GM12891 (cell line): ENCODE data around the gene DNHD1.

Source experiments
- DNase-seq: peaks from one replicate; pipeline ENCODE4 v3.0.0; 2011; ENCODE audit warnings: low spot score; ENCODE audit not compliant: insufficient read length
- FAIRE-seq: peaks from 2 replicates; lab custom pipeline; 2011; peaks lifted over from hg19 to GRCh38; lab: Jason Lieb, UNC
- PAX5 ChIP-seq: IDR thresholded peaks from 2 replicates; pipeline ENCODE4 v1.6.1; 2011; ENCODE audit warnings: low read length, moderate library complexity, mild to moderate bottlenecking; ENCODE audit not compliant: insufficient read depth, severe bottlenecking
- POLR2A ChIP-seq: IDR thresholded peaks from 2 replicates; pipeline ENCODE4 v1.6.1; 2011; ENCODE audit warnings: low read depth, low read length, control low read depth
- POLR2AphosphoS5 ChIP-seq: IDR thresholded peaks from 2 replicates; pipeline ENCODE4 v1.6.1; 2011; ENCODE audit warnings: low read depth, low read length, control low read depth
- POU2F2 ChIP-seq: IDR thresholded peaks from 2 replicates; pipeline ENCODE4 v1.6.1; 2011; ENCODE audit warnings: low read depth, mild to moderate bottlenecking, control low read depth, low read length, moderate library complexity
- SPI1 ChIP-seq: IDR thresholded peaks from 2 replicates; pipeline ENCODE4 v1.6.1; 2011; ENCODE audit warnings: low read depth, low read length, control low read depth
- TAF1 ChIP-seq: IDR thresholded peaks from 2 replicates; pipeline ENCODE4 v1.6.1; 2011; ENCODE audit warnings: low read depth, low read length, control low read depth

The DNHD1 gene

DNA sequence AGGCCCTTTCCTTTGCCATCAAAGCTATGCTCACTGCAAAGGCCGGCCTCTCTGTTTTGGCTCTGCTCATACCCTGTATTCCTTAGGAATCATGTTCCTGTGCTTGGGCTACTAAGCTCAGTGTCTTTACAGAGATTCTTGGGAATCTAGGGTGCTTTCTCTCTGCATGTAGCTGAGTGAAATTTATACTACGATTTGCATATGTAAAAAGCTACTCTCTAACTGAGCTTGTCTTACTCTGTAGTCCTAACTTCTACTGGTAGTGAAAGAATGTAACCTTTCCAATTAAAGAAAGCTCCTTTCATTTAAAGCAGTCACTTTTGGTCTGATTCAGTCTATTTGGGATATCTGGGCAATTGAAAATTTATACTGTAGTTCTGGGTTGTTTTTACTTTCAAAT, 32.2 kb downstream of the DNHD1 start:
- TF ChIP-seq PAX5 (no peak), POLR2A (no peak), POU2F2 (no peak), POLR2AphosphoS5 (no peak), TAF1 (no peak), SPI1 (no peak)
- no peak for FAIRE-seq
- no peak for DNase-seq

DNA sequence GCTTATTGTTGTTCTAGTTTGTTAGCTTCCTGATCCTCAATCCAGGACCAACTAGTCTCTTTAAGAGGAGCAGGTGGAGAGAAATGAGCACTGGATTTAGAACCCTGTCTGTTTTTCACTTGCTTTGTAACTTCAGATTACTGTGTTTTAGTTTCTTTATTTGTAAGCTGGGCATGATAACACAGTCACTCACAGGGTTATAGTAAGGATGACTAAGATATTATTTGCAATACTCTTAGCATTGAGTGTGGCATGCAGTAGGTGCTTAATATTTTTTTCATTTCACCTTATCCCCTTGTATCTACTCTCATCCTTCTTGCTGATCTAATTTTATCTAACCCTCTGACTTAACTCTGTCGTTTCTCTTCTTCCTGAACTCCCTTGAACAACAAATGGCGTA, 33.8 kb downstream of the DNHD1 start:
- no peak for TF ChIP-seq POLR2A
- no peak for TF ChIP-seq PAX5
- no peak for TF ChIP-seq SPI1
- TF ChIP-seq POU2F2: no peak
- no peak for TF ChIP-seq TAF1
- no peak for TF ChIP-seq POLR2AphosphoS5
- peak; percentile 64 for FAIRE-seq
- DNase-seq: no peak

DNA sequence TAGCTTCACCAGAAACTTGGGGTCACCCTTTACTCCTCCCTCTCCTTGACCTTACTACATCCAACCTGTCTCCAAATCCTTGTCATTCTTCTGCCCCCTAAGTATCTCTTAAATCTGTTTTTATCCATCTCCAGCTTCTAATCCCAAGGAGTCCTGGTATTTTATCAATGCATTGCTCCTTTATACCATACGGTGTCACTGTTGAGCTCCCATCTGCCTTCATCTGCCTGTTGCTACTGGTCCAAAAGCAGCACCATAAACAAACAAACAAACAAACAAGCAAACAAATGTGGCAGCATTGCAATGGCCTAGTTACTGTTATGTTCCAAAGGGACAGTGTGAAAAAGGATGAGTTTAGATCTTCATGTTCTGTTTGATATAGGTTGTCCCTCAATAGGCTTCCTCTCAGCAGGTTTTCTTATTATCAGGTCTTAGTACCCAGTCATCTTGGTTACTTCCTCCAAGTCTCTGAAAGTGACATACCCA, 34.2 kb downstream of the DNHD1 start:
- peak; percentile 75 for FAIRE-seq
- no peak for DNase-seq

DNA sequence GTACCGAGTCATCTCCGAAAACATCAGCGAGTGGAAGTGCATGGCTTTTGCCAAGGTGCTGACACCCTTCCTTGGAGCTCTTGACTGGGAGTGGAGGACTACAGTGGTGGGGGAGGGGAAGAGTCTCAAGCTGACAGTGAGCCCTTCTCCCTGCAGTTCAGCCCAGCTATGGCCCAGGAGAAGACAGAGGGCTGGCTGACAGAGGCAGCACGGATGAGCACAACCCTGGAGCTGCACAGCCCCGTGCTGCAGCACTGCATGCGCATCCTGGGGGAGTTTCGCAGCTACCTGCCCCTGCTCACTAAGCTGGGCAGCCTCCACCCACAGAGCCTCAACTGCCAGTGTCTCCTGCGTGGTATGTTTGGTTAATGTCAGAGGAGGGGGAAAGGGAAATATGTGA, 41.4 kb downstream of the DNHD1 start:
- DNase-seq (no peak), FAIRE-seq (no peak)
- TF ChIP-seq PAX5: no peak
- no peak for TF ChIP-seq POLR2A
- TF ChIP-seq SPI1: no peak
- no peak for TF ChIP-seq POU2F2
- TF ChIP-seq POLR2AphosphoS5: no peak
- TF ChIP-seq TAF1: no peak

More for the DNA sequence above, 34.2 kb downstream of the DNHD1 start:
- TF ChIP-seq POLR2A (no peak), POU2F2 (no peak), SPI1 (no peak), PAX5 (no peak), POLR2AphosphoS5 (no peak), TAF1 (no peak)

DNA sequence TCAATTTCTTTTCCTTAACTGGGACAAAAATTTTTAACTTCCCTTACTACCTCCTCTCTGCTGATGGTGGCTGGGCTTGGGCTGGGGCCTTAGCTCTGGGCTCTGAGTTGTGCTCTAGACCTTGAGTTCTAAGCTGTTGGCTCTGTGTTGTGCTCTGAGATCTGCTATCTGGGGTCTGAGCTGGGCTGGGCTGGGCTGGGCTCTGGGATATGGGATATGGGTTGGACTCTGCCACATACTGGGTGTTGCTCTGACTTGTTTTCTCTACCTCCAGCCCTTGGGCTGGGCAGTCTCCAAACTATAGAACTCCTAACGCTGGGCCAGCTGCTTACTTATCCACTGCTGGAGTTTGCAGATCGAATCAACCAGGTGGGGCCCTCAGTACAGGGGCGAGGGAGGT, 41.9 kb downstream of the DNHD1 start:
- DNase-seq (no peak), FAIRE-seq (no peak)
- TF ChIP-seq SPI1 (no peak), PAX5 (no peak), POLR2A (no peak), TAF1 (no peak), POU2F2 (no peak)

DNA sequence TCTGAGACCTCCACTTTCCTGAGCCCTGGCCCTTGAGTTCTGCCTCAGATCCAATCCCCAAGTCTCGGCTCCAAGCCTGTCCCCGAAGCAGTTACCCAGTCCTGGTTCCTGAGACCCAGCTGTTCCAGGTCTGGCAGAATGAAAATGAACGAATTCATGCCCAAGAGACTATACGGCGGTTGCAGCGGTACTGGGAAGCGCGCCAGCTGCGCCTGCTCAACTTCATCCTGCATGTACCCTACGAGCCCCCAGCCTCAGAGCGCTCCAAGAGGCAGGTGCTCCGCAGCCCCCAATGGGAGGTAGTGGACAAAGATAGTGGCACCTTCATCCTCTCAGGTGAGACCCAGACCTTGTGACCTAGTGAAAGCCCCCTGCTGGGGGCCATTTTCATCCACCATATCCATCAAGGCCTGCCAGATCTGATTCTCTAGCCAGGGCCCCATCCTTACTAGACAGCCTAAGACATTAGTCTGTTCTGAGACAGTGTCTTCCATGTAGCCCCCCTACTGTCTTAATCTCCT, 42.7 kb downstream of the DNHD1 start:
- no peak for TF ChIP-seq PAX5
- FAIRE-seq (no peak), DNase-seq (no peak)

DNA sequence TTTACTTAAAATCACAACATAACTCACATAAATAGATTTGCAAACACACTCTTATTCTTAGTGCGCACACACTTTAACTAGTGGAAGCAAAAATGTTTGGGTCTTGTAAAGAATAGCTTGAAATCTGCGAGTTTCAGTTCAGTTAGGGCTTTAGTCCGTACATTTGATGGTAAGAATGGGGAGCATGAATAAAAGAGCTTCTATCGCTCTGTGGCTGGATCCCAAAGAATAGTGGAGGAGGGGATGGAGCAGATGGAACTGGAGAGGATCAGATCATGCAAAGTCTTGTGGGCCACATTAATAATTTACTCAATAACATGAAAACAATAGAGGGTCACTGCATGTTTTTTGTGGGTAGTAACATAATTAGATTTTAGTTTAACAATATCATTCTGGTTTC, 44.3 kb downstream of the DNHD1 start:
- TF ChIP-seq POLR2AphosphoS5: no peak
- no peak for TF ChIP-seq POLR2A
- TF ChIP-seq POU2F2: no peak
- no peak for TF ChIP-seq PAX5
- TF ChIP-seq SPI1: no peak
- no peak for TF ChIP-seq TAF1
- DNase-seq (no peak), FAIRE-seq (no peak)

DNA sequence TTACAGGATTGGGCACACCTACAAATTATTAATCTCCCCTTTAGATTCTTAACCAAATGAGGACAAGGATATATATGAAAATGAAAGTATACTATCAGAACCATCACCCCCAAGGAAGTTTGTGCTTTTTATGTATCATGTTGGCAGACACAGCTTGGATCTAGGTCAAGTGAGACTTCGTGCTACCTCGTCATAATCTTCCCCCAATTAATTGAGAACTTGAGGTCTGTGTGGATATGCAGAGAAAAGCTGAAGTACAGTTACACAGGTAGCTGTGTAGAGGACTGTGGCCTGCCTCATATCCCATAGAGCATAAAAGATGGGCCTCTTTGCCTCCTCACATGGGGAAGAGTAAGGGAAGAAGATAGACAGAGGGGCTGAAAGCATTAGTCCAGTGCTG, 45.6 kb downstream of the DNHD1 start:
- TF ChIP-seq TAF1 (no peak), PAX5 (no peak), POU2F2 (no peak), POLR2A (no peak), SPI1 (no peak), POLR2AphosphoS5 (no peak)
- FAIRE-seq (peak; percentile 13), DNase-seq (no peak)

DNA sequence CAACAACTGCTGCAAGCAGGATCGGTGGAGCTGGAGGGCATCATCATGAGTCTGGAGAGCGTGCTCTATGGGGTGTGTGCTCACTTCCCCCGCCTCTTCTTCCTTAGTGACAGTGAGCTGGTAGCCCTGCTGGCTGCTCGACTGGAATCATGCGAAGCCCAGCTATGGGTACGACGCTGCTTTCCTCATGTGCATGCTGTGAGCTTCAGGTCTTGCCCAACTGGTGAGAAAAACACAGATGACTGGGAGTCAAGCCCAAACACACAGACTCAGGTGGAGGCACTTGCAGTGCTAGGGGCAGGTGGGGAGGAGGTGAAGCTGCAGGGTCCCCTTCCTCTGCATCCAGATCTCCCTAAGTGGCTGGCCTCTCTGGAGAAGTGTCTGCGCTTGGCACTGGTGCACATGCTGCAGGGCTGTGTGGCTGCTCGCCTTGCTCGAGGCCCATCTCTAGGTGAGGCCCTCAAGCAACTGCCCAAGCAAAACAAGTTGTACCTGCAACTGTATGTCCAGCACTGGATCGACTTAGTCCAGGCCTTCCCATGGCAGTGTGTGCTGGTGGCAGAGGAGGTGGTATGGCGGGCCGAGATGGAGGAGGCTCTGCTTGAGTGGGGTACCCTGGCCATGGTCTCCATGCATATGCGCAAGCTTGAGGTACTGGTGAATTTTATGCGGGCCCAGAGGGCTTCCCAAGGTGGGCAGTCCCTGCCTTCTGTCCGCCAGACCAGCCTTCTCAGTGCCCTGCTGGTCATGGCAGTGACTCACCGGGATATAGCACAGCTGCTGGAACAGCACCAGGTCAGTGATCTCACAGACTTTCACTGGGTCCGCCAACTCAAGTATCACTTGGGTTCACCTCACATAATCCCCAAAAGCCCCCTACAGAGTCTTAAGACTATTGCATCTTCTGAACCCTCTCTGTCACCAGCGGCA, 48.1 kb downstream of the DNHD1 start:
- DNase-seq: no peak
- no peak for FAIRE-seq
- TF ChIP-seq PAX5: no peak
- no peak for TF ChIP-seq POU2F2
- TF ChIP-seq POLR2AphosphoS5: no peak
- TF ChIP-seq POLR2A: no peak
- TF ChIP-seq SPI1: no peak
- TF ChIP-seq TAF1: no peak
